Activated CD4-positive, alpha-beta T cell treated with anti-CD3 and anti-CD28 coated beads, Interleukin-2, amount 50 U/mL, for 48 hours (primary cell): ENCODE measurements around the gene LMTK3.

ENCODE experiments used
- DNase-seq, 2 experiments: peaks; one replicate each; pipeline ENCODE4 v3.0.0-alpha.2; 2020

Gene LMTK3

GRCh38 chr19:48443731-48444128 is 67.9 kb downstream of the LMTK3 start:
- DNase-seq: no peak

GRCh38 chr19:48443256-48443655 is 68.4 kb downstream of the LMTK3 start:
- DNase-seq: no peak

- DNase-seq: no peak
These were observed 69.3 kb downstream of the LMTK3 start for GRCh38 chr19:48442116-48443035.

- no peak for DNase-seq
These were observed 70.1 kb downstream of the LMTK3 start for GRCh38 chr19:48441360-48442050.

- no peak for DNase-seq
These were observed 75.0 kb downstream of the LMTK3 start for GRCh38 chr19:48436586-48436985.
